Stimulated activated naive CD4-positive, alpha-beta T cell treated with Interleukin-2 at 50 U/mL for 16 hours (primary cell): Measurements from ENCODE around the gene INAFM2.

Source experiments
- DNase-seq: peaks from one replicate; lab custom pipeline; 2025; lab: John Stamatoyannopoulos, UW

INAFM2 gene

GRCh38 chr15:40328751-40329150, 5.3 kb downstream of the INAFM2 start:
- DNase-seq, result no peak

GRCh38 chr15:40329804-40330203, 6.3 kb downstream of the INAFM2 start:
- DNase-seq, result no peak

- no peak for DNase-seq
Measured at GRCh38 chr15:40330368-40330836, 6.9 kb downstream of the INAFM2 start.

DNA sequence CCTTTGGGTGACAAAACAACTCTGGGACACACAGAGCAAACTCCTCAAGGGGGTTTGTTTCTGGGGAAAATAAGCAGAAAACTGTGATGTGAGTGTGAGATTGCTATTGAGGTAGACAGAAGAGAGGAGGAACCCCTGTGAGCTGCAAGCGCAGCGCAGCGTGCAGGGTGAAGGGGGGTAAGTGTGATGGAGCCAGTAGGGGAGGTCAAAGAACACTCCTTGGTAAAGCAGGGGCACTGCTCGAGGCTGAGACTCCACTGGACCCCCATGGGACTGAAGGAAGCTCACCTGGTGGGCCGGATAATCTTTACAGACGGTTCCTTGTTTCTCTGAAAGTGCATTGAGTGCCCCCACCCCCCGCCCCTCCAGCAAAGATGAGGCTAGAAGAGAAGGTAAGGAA, 7.5 kb downstream of the INAFM2 start:
- DNase-seq, result no peak

DNA sequence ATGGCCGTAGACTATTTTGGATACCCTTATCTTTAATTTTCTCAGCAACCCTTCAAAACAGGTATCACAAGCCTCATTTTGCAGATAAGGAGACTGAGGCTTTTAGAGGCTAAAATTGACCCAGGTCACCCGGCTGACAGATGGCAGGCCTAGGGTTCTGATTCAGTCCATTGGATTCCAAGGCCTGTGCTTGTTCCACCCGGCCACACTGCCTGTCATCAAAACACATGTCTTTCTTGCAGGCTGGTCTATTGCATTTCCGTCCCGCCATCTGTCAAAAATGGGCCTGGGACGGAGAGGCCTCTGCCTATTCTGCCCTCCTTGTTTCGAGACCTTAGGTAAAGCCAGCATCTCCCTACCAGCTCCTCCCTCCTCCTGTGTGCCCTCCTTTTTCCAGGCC, 8.1 kb downstream of the INAFM2 start:
- DNase-seq, result no peak

GRCh38 chr15:40332113-40332781, 8.8 kb downstream of the INAFM2 start:
- no peak for DNase-seq

GRCh38 chr15:40333922-40334492, 10.5 kb downstream of the INAFM2 start:
- DNase-seq, result no peak

GRCh38 chr15:40334541-40334940, 11.0 kb downstream of the INAFM2 start:
- DNase-seq, result no peak

- no peak for DNase-seq
Measured at GRCh38 chr15:40334941-40335795, 11.7 kb downstream of the INAFM2 start.

GRCh38 chr15:40335938-40336743, 12.6 kb downstream of the INAFM2 start:
- DNase-seq, result no peak

GRCh38 chr15:40336744-40337122, 13.2 kb downstream of the INAFM2 start:
- DNase-seq, result no peak

DNA sequence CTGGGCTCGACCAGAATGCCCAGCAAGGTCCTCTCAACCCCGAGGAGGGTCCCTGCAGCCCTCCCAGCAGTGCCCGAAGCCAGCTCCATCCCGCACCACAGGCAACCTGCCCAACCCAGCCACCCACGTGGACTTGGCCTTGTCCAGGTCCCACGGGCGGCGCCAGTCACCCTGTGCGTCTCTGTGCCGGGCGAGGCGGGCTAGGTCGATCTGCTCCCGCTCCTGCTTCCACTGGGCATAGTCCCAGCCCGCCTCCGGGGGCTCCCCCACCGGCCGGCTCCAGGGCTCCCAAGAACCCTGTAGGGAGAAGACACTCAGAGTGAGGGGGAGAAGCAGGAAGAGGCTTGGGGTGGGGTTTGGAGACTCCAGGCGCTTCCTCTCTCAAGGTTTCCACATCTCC, 14.1 kb downstream of the INAFM2 start:
- no peak for DNase-seq

GRCh38 chr15:40338041-40338657, 14.7 kb downstream of the INAFM2 start:
- peak; percentile 73 for DNase-seq

DNA sequence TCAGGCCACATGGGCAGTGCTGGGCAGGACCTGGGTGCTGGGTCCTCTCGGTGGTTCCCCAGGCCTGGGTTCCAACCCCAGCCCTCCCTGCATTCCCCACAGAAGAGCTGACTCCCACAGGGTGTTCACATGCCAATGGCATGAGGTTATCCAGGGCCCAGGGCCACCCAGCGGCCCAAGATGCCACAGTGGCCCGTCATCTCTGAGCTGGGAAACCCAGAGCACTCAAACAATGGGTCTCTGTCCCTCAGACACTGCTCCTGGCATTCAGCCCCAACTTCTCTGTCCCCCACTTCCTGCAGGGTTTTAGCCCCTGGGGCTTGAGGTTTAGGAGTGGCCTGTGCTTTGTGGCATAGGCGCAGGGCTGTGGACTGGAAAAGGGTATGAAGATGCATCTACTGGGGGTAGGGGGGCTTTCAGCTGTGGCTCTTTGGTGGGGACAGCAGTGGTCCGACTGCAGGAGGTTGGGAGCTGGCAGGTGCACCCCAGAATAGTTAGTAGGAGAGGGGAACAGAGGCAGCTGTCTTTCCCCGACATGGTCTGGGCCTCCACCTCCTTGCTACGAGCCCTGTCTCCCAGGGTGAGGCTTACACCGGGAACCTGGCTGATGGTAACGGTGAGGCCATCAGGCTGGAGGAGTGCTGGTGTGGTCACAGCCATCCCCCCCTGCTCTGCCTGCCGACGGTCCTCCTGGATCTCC, 15.6 kb downstream of the INAFM2 start:
- DNase-seq, result no peak

GRCh38 chr15:40339621-40339945, 16.1 kb downstream of the INAFM2 start:
- DNase-seq, result no peak

- DNase-seq, result no peak
Measured at GRCh38 chr15:40340038-40340739, 16.7 kb downstream of the INAFM2 start.

GRCh38 chr15:40340740-40341400, 17.4 kb downstream of the INAFM2 start, which contains the start of gene CCDC9B:
Gene CCDC9B (minus strand): TSS chr15:40340939. CDS start chr15:40340819, 120 bp downstream.
- DNase-seq, result no peak

GRCh38 chr15:40342416-40343320, 19.2 kb downstream of the INAFM2 start:
- no peak for DNase-seq

GRCh38 chr15:40343512-40343911, 20.0 kb downstream of the INAFM2 start:
- DNase-seq, result no peak
